ENCODE measurements around the gene SALL3.

- no peak for TF ChIP-seq CTCF (IDR thresholded peaks at IDR 0.05)
- TF ChIP-seq POLR2A (IDR thresholded peaks at IDR 0.05) = no peak
Observed at GRCh38 chr18:78949216-78949615, 30.4 kb upstream of the SALL3 start.

Measured in lower leg skin (tissue), 3 donors.